Coronary artery (tissue), 2 donors: ENCODE measurements around the gene CCNC.

Experiments
- DNase-seq: peaks from one replicate; pipeline ENCODE4 v3.0.0-alpha.2; 2017; ENCODE audit warnings: low spot score
- H3K27ac ChIP-seq, 2 donors: fragments of 200-600 bp; sonication (generic); one replicate each; pipeline ENCODE4 v1.5.1; 2016 to 2019
- H3K4me3 ChIP-seq: fragments of 200-600 bp; sonication (generic); 2 replicates; pipeline ENCODE4 v1.5.1; 2016; ENCODE audit warnings: mild to moderate bottlenecking, moderate library complexity
- CTCF ChIP-seq: fragments of 200-600 bp; sonication (generic); IDR thresholded peaks from one replicate; pipeline ENCODE4 v1.5.1; 2019; ENCODE audit warnings: antibody characterized with exemption

Gene CCNC

GRCh38 chr6:99587792-99588191, 19.3 kb upstream of the CCNC start:
- DNase-seq = no peak
- no peak for TF ChIP-seq CTCF
- H3K27ac ChIP-seq = no peak overlapping the region
- no peak overlapping the region for H3K4me3 ChIP-seq

GRCh38 chr6:99579781-99580180, 11.3 kb upstream of the CCNC start:
- Histone ChIP-seq H3K27ac (no peak overlapping the region), H3K4me3 (no peak overlapping the region)
- DNase-seq = no peak
- TF ChIP-seq CTCF = no peak

- no peak overlapping the region for H3K4me3 ChIP-seq
- no peak for TF ChIP-seq CTCF
- no peak overlapping the region for H3K27ac ChIP-seq
- no peak for DNase-seq
These were observed 7.2 kb upstream of the CCNC start for GRCh38 chr6:99575544-99576227.

- no peak for DNase-seq
- no peak for TF ChIP-seq CTCF
These were observed 5.6 kb upstream of the CCNC start for GRCh38 chr6:99573980-99574617.

GRCh38 chr6:99563056-99563723, 5.3 kb downstream of the CCNC start:
- H3K4me3 ChIP-seq = no peak overlapping the region
- H3K27ac ChIP-seq = no peak overlapping the region
- no peak for DNase-seq
- TF ChIP-seq CTCF = no peak

More at GRCh38 chr6:99573980-99574617, 5.6 kb upstream of the CCNC start:
- no peak overlapping the region for H3K27ac ChIP-seq
- H3K4me3 ChIP-seq = no peak overlapping the region

- Histone ChIP-seq H3K27ac (no peak overlapping the region), H3K4me3 (no peak overlapping the region)
- DNase-seq = no peak
- no peak for TF ChIP-seq CTCF
These were observed 7.8 kb downstream of the CCNC start for GRCh38 chr6:99560668-99561067.

GRCh38 chr6:99559057-99559456, 9.4 kb downstream of the CCNC start:
- no peak for DNase-seq
- H3K4me3 ChIP-seq = no peak overlapping the region
- TF ChIP-seq CTCF = no peak
- H3K27ac ChIP-seq = no peak overlapping the region
